Measurements from ENCODE around the gene ACYP2.
A peak's percentile ranks its signal among the peaks of the same experiment; 100 is the strongest.

Gene ACYP2

GRCh38 chr2:54330162-54330925 lies 214.9 kb downstream of the ACYP2 start:
- DNase-seq = peak; percentile 90 to 91

GRCh38 chr2:54330926-54331835 lies 215.8 kb downstream of the ACYP2 start:
- DNase-seq = no peak

GRCh38 chr2:54332386-54332785 lies 217.0 kb downstream of the ACYP2 start:
- no peak for DNase-seq

- no peak for DNase-seq
These were observed 220.9 kb downstream of the ACYP2 start for GRCh38 chr2:54336136-54336976.

DNA sequence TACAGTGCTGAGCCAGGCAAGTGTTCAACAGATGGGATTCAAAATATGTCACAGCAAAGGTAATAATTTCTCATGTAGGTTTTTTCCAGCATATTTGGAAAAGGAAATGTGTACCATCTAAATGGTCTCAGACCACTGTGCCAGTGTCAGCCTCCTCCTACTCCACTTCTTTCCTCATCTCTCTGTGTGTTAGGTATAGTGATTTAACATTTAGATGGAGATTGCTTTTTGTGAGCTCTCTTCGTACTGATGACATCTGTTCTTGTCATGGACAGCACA lies 221.5 kb downstream of the ACYP2 start:
- no peak for DNase-seq

- DNase-seq = no peak
These were observed 226.2 kb downstream of the ACYP2 start for GRCh38 chr2:54341656-54342055.

- no peak for DNase-seq
These were observed 227.2 kb downstream of the ACYP2 start for GRCh38 chr2:54342603-54343002.

GRCh38 chr2:54347622-54348021 lies 232.2 kb downstream of the ACYP2 start:
- DNase-seq = no peak

- DNase-seq = no peak
These were observed 233.2 kb downstream of the ACYP2 start for GRCh38 chr2:54348646-54349045.

DNA sequence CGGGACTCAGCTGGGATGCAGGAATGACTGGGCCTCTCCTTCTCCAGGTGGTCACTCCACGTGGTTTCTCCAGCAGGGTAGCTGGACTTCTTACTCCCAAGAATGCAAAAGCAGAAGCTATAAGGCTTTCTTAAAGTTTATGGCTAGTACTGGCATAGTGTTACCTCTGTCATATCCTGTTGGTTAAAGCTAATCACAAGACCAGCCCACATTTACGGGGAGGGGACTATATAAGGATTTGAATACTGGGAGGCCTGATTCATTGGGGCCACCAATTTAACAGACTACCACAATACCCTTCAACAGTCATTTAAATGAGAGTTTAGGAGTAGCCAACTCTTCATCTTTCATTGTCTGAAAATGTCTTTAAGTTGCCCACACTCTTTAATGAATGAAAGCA lies 235.0 kb downstream of the ACYP2 start:
- DNase-seq = peak; percentile 29 to 31

DNA sequence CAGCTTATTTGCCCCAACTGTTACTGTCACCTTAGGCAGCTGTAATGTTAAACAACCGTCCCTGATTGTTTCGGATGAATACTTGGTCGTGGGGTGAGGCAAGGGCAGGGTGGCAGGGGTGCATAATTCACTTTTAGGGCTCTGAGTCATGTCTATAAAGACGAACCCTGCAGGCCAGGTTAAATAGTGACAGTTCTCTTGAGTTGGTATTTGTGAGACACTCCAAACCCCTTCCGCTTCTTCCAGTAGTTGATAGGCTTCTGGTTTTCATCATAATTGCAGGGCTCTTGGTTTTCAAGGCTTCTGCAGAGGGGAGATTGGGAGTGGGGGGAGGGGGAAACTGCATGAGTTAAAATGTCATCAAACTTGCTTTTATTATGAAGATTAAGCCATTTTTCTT lies 237.8 kb downstream of the ACYP2 start:
- DNase-seq = no peak
